ENCODE results near the gene CCDC197. TPM values are rescaled to one million over a fixed set of nuclear protein-coding genes. Genes with fewer than 3 reads are reported as not detected.

Gene CCDC197
- total RNA-seq, 1 donor from 2014 or later, result not detected

DNA sequence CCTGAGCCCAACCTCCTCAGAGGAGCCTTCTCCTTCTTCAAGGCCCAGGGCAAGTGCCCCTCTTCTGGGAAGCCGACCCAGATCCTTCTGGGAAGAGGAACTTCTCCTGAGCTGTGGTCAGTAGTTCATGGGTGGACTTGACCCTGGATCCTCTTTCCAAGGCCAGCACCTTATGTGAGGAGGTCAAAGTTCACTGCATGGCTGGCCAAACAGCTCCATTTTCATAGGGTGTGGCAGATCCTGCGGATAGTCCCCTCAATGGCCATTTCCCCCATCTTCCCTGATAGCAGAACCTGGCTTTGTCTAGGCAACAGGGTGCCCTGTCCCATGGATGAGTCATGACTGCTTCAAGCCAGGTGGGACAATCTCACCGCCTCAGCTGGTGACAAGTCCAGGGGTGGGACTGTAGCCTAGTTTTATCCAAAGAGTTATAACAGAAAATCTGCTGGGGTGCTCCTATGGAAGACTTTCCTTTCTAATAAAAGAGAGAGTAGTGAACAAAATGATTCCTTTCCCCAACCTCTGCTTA is 31.1 kb upstream of the CCDC197 start:
- TF ChIP-seq, protein P1, sequence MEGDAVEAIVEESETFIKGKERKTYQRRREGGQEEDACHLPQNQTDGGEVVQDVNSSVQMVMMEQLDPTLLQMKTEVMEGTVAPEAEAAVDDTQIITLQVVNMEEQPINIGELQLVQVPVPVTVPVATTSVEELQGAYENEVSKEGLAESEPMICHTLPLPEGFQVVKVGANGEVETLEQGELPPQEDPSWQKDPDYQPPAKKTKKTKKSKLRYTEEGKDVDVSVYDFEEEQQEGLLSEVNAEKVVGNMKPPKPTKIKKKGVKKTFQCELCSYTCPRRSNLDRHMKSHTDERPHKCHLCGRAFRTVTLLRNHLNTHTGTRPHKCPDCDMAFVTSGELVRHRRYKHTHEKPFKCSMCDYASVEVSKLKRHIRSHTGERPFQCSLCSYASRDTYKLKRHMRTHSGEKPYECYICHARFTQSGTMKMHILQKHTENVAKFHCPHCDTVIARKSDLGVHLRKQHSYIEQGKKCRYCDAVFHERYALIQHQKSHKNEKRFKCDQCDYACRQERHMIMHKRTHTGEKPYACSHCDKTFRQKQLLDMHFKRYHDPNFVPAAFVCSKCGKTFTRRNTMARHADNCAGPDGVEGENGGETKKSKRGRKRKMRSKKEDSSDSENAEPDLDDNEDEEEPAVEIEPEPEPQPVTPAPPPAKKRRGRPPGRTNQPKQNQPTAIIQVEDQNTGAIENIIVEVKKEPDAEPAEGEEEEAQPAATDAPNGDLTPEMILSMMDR (conservative IDR thresholded peaks at IDR 0.05), result no peak
- Mint-ChIP-seq H3K4me1 (ENCODE audit: unreplicated experiment) (peaks cover 4% of the 10 kb centered on the region), H3K36me3 (no peaks in the 10 kb centered on the region), H3K4me3 (no peak overlapping the region), H3K27ac (no peak overlapping the region), H3K27me3 (no peaks in the 10 kb centered on the region), H3K9me3 (no peaks in the 10 kb centered on the region)
- DNase-seq (ENCODE audit: extremely low spot score, unreplicated experiment), result no peak

DNA sequence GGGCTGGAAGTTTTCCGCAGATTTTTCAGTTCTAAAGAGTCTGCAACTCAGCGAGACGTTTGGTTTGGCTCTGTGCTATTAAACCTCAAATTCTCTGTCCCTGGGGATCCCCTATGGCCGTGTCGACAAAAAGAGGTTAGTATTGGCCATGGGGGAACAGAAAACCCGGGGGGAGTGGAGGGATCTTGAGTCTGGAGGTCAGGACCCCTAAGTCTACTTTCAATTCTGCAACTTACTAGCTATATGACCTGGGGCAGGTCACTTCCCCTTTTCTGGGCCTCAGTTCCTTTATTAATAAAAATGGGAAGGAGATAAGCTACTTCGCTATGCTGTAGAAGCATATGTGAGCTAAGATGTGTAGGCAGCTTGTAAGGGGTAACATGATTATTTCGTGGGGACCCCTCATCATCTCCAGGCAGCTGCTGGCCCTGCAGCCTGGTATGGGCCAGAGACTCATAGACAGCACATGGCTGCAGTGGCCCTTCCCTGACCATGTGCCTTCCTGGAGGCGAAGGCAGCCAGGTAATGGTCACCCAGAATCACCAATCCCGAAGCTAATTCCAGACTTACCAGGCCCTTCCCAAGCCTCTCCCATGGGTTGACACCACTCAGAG is 29.4 kb upstream of the CCDC197 start:
- no peak overlapping the region for H3K4me3 Mint-ChIP-seq
- no peak overlapping the region for H3K27ac Mint-ChIP-seq
- DNase-seq (ENCODE audit: extremely low spot score, unreplicated experiment), result no peak
- no peaks in the 10 kb centered on the region for H3K9me3 Mint-ChIP-seq
- TF ChIP-seq, protein P1 (conservative IDR thresholded peaks at IDR 0.05), result no peak
- no peaks in the 10 kb centered on the region for H3K4me1 Mint-ChIP-seq (ENCODE audit: unreplicated experiment)
- no peaks in the 10 kb centered on the region for H3K36me3 Mint-ChIP-seq
- peaks cover 8% of the 10 kb centered on the region for H3K27me3 Mint-ChIP-seq

DNA sequence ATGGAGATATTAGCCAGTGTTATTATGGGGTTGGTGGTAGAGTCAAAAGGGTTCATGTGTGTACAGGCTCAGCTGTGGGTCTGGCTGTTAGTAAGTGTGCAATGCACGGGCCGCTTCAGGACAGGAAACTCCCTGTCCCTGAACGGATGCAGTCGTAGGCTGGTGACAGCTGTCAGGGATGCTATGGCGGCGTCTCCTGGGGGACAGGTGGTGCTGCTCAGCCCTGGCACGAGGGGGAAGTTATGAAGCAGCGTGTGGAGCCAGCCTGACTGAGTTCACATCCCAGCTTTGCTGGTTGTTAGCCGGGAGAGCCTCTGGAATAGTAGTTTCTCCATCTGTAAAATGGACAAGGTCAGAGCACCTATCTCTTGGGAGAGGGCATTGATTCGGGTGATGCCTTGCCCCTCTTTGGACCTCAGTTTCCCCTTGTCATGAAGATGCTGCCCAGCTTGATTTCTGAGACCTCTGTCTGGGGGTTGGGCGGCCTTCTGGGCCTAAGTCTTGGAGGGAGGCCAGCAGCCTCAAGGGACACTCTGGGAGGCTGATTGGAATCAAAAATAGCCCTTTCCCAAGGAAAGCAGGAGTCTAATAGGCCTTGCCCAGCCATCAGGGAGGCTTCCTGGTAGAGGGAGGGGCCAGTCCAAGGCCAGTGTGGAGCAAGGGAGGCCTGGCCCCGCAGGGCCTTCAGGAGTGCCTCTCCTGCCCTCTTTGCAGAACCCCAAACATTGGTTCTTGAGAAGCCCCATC is 27.8 kb upstream of the CCDC197 start:
- H3K27me3 Mint-ChIP-seq, result peaks cover 8% of the 10 kb centered on the region
- DNase-seq (ENCODE audit: extremely low spot score, unreplicated experiment), result no peak
- TF ChIP-seq, protein P1 (conservative IDR thresholded peaks at IDR 0.05), result no peak
- H3K9me3 Mint-ChIP-seq, result no peaks in the 10 kb centered on the region
- H3K4me3 Mint-ChIP-seq, result no peak overlapping the region
- H3K4me1 Mint-ChIP-seq (ENCODE audit: unreplicated experiment), result no peaks in the 10 kb centered on the region
- no peaks in the 10 kb centered on the region for H3K36me3 Mint-ChIP-seq
- no peak overlapping the region for H3K27ac Mint-ChIP-seq

DNA sequence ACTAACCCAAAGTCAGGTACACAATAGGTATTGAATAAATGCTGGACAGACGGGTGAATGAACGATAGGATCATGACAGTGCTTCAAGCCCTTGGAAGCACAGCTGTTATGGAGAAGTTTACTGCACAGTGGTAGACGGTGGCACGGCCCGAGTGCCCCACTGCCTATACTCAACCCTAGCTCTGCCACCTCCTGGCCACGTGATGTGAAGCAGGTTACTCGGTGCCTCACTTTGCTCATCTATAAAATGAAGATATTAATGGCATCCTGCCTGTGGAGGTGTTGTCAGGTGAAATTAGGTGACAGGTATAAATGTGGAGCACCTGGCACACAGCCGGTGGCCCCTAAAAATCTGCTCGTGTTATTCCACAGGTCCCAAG is 26.5 kb upstream of the CCDC197 start:
- no peak overlapping the region for H3K4me3 Mint-ChIP-seq
- no peaks in the 10 kb centered on the region for H3K36me3 Mint-ChIP-seq
- H3K4me1 Mint-ChIP-seq (ENCODE audit: unreplicated experiment), result peaks cover 1% of the 10 kb centered on the region
- no peak overlapping the region for H3K27ac Mint-ChIP-seq
- H3K9me3 Mint-ChIP-seq, result no peaks in the 10 kb centered on the region
- TF ChIP-seq, protein P1 (conservative IDR thresholded peaks at IDR 0.05), result peak; percentile 40
- H3K27me3 Mint-ChIP-seq, result peaks cover 9% of the 10 kb centered on the region
- no peak for DNase-seq (ENCODE audit: extremely low spot score, unreplicated experiment)

DNA sequence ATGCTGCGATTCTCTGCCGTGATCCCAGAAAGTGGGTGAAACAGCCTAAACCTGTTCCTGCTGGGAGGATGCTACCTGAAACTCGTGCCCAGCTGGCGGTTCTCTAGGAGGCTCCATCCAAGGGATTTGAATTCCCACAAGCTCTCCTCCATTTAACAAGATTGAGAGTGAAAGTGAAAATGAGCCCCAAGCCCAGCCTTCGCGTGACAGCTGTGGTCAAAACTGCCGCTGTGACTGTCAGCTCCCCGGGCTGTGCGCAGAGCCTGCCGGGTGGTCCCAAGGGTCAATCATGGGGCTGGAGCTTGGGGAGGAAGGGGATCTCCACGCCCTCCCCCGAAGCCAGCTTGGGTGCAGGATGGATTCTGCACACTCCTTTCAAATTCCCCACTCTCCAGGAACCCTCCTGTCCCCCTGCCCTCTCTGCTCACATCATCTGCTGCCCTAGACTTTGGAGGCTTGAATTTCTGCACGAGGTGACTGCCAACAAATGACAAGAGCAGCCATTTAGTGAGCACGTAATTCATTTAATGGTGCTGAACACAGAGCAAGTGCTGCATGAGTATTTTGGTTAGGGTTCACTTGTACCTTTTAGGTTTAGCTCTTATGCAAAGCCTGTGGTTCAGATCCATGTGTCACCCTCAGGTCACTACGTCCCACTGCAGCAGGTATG is 26.0 kb upstream of the CCDC197 start:
- DNase-seq (ENCODE audit: extremely low spot score, unreplicated experiment), result no peak
- Mint-ChIP-seq H3K4me3 (no peak overlapping the region), H3K36me3 (no peaks in the 10 kb centered on the region), H3K9me3 (no peaks in the 10 kb centered on the region), H3K27ac (no peak overlapping the region), H3K27me3 (peaks cover 12% of the 10 kb centered on the region), H3K4me1 (ENCODE audit: unreplicated experiment) (peaks cover 7% of the 10 kb centered on the region)
- TF ChIP-seq, protein P1 (conservative IDR thresholded peaks at IDR 0.05), result peak; percentile 1
